Breast epithelium (tissue), 4 donors: ENCODE data around the gene KRTAP19-2. TPM values are rescaled to one million over a fixed set of nuclear protein-coding genes. Genes with fewer than 3 reads are reported as not detected.
"Not testable (repeated sequence)": the region's sequence is repeated elsewhere in the genome, so short reads cannot be mapped to it uniquely, and the experiment has no call there.

Source experiments
- DNase-seq, 2 donors: peaks; one replicate each; pipeline ENCODE4 v3.0.0-alpha.2; 2019; ENCODE audit warnings: low spot score in 2 of 2
- H3K27ac ChIP-seq, 2 donors: fragments of 200-600 bp; sonication (generic) in 1 of 2; one replicate each; pipeline ENCODE4 v1.5.1; 2016 to 2019; ENCODE audit warnings: mild to moderate bottlenecking in 1 of 2
- H3K27me3 ChIP-seq, 2 donors: fragments of 200-600 bp; sonication (generic) in 1 of 2; one replicate each; pipeline versions ENCODE4 v1.5.1 to v1.6.0; 2017 to 2019; ENCODE audit warnings: control low read depth in 1 of 2, mild to moderate bottlenecking in 1 of 2
- H3K36me3 ChIP-seq: fragments of 200-600 bp; one replicate; pipeline ENCODE4 v1.5.1; 2019
- H3K4me1 ChIP-seq, 2 donors: fragments of 200-600 bp; sonication (generic); one replicate each; pipeline ENCODE4 v1.5.1; 2016 to 2019; ENCODE audit warnings: control low read depth in 1 of 2
- H3K4me3 ChIP-seq, 3 donors: fragments of 200-600 bp; sonication (generic); 1 replicate in 2 of 3; 2 replicates in 1 of 3; pipeline ENCODE4 v1.5.1; 2016 to 2019; ENCODE audit warnings: mild to moderate bottlenecking in 3 of 3, moderate library complexity in 2 of 3
- H3K9me3 ChIP-seq, 2 donors: fragments of 200-600 bp; sonication (generic) in 1 of 2; one replicate each; pipeline ENCODE4 v1.5.1; 2016 to 2019; ENCODE audit warnings: control low read depth in 1 of 2
- POLR2A ChIP-seq: fragments of 450-650 bp; IDR thresholded peaks from one replicate; pipeline ENCODE4 v1.6.1; 2016; ENCODE audit warnings: antibody characterized with exemption, mild to moderate bottlenecking, moderate library complexity
- POLR2AphosphoS5 ChIP-seq, 3 donors: sonication (generic); formaldehyde crosslinking; IDR thresholded peaks; one replicate each; pipeline ENCODE4 v1.6.1; 2017; ENCODE audit warnings: antibody characterized with exemption in 3 of 3
- intact Hi-C: fragments of 100-400 bp; cut with DNase I; formaldehyde crosslinking; loops from one replicate; pipeline ENCODE4 v1.15.1; 2023; ENCODE audit warnings: low total_unique reads
- total RNA-seq, 3 donors: library from RNA; depleted of rRNA; stranded (reverse); fragments of >200 nt; gene quantifications; one replicate each; pipeline ENCODE4 v1.1.0, GENCODE V29; 2016
- TF ChIP-seq, protein P1 (sequence below), 3 donors: fragments of 450-650 bp; IDR thresholded peaks; one replicate each; pipeline ENCODE4 v1.5.1; 2016 to 2017; ENCODE audit warnings: antibody characterized with exemption in 3 of 3, mild to moderate bottlenecking in 3 of 3, moderate library complexity in 3 of 3

KRTAP19-2 gene
- not detected for total RNA-seq

GRCh38 chr21:30487336-30487735 lies at the start of gene KRTAP19-2:
Gene KRTAP19-2 (minus strand): TSS chr21:30487436. CDS start chr21:30487348, 88 bp downstream.
- peaks cover 5 to 12% of the 10 kb centered on the region in 2 donors for H3K9me3 ChIP-seq
- TF ChIP-seq, protein P1, sequence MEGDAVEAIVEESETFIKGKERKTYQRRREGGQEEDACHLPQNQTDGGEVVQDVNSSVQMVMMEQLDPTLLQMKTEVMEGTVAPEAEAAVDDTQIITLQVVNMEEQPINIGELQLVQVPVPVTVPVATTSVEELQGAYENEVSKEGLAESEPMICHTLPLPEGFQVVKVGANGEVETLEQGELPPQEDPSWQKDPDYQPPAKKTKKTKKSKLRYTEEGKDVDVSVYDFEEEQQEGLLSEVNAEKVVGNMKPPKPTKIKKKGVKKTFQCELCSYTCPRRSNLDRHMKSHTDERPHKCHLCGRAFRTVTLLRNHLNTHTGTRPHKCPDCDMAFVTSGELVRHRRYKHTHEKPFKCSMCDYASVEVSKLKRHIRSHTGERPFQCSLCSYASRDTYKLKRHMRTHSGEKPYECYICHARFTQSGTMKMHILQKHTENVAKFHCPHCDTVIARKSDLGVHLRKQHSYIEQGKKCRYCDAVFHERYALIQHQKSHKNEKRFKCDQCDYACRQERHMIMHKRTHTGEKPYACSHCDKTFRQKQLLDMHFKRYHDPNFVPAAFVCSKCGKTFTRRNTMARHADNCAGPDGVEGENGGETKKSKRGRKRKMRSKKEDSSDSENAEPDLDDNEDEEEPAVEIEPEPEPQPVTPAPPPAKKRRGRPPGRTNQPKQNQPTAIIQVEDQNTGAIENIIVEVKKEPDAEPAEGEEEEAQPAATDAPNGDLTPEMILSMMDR (IDR thresholded peaks at IDR 0.05) = no peak
- no peak for TF ChIP-seq POLR2A
- no peak for TF ChIP-seq POLR2AphosphoS5 (IDR thresholded peaks at IDR 0.05)
- H3K27ac ChIP-seq = no peak within 1 kb of the TSS
- DNase-seq = no peak
- no peaks in the 10 kb centered on the region for H3K27me3 ChIP-seq
- intact Hi-C loops = no loop called here
- no peaks in the 10 kb centered on the region for H3K4me1 ChIP-seq
- no peaks in the 10 kb centered on the region for H3K36me3 ChIP-seq
- H3K4me3 ChIP-seq = no peak within 1 kb of the TSS

GRCh38 chr21:30518876-30519275 lies 31.6 kb upstream of the KRTAP19-2 start:
- H3K36me3 ChIP-seq = no peaks in the 10 kb centered on the region
- no peak for TF ChIP-seq POLR2AphosphoS5 (IDR thresholded peaks at IDR 0.05)
- TF ChIP-seq, protein P1 (IDR thresholded peaks at IDR 0.05) = no peak
- no peak for TF ChIP-seq POLR2A
- no peaks in the 10 kb centered on the region for H3K9me3 ChIP-seq
- H3K27ac ChIP-seq = no peak overlapping the region
- no peaks in the 10 kb centered on the region for H3K4me1 ChIP-seq
- no peak overlapping the region for H3K4me3 ChIP-seq
- DNase-seq = no peak
- no peaks in the 10 kb centered on the region for H3K27me3 ChIP-seq
- intact Hi-C loops = no loop called here

DNA sequence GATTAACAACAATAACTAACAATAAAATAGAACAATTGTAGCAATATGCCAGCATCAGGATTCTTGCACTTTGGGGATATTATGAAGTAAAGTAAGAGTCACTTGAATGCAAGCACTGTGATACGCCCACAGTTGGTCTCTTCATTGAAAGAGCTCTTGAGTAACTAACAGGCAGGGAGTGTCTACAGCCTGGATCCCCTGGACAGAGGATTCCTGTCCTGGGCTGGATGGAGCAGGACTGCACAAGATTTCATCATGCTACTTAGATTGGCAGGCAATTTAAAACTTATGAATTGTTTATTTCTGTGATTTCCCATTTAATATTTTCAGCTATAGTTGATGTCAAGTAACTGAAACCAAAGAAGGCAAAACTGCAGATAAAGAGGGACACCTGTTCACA lies 28.4 kb upstream of the KRTAP19-2 start:
- TF ChIP-seq, protein P1 (IDR thresholded peaks at IDR 0.05) = no peak
- no peak for TF ChIP-seq POLR2A
- TF ChIP-seq POLR2AphosphoS5 (IDR thresholded peaks at IDR 0.05) = no peak
- H3K27me3 ChIP-seq = no peaks in the 10 kb centered on the region
- no peak overlapping the region for H3K4me3 ChIP-seq
- intact Hi-C loops = no loop called here
- no peaks in the 10 kb centered on the region for H3K4me1 ChIP-seq
- H3K9me3 ChIP-seq = no peaks in the 10 kb centered on the region
- H3K27ac ChIP-seq = no peak overlapping the region
- DNase-seq = no peak
- no peaks in the 10 kb centered on the region for H3K36me3 ChIP-seq

DNA sequence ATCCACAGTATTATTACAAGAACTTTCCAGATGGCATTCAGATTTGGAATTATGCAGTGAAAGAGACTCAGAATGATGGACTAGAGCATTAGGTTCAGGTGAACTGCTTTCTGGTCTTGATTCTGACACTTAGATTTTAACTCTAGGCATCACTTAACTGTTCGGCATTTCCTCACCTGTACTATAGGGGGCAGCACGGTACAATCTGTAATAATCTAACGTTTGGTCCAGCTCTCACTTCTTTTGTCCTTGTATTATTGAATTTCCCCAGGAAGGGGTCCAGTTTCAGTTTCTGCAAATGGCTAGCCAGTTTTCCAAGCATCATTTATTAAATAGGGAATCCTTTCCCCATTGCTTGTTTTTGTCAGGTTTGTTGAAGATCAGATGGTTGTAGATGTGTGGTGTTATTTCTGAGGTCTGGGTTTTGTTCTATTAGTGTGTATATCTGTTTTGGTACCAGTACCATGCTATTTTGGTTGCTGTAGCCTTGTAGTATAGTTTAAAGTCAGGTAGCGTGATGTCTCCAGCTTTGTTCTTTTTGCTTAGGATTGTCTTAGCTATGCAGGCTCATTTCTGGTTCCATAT lies 18.5 kb upstream of the KRTAP19-2 start:
- H3K4me1 ChIP-seq, H3K9me3 ChIP-seq, H3K27me3 ChIP-seq, H3K36me3 ChIP-seq, H3K27ac ChIP-seq, DNase-seq, intact Hi-C loops, H3K4me3 ChIP-seq: not testable (repeated sequence)

DNA sequence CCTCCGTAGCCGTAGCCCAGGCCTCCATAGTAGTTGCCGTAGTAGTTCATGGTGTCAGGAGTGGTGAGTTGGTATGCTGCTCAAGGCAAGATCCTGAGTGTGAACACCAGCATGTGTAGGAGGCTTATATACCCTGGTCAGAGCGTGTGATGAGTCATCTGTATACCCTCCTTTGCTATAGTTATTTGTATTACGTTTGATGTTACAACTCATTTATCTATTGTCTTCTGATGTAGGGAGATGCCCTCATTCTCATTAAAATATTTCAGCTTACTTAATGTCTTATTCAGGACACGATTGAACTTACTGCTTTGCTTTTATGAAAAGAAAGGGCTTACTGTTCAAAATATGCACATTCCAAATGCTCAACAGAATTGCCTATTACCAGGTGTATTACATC lies 14.8 kb upstream of the KRTAP19-2 start, which contains the start of gene KRTAP19-5:
KRTAP19-5 (minus strand) TSS at position 101 of the 400 bp plus-strand sequence; CDS start at position 50, 51 bp downstream.
- Histone ChIP-seq H3K4me3 (no peak within 1 kb of the TSS), H3K27ac (no peak within 1 kb of the TSS), H3K27me3 (no peaks in the 10 kb centered on the region), H3K9me3 (no peaks in the 10 kb centered on the region), H3K36me3 (no peaks in the 10 kb centered on the region), H3K4me1 (no peaks in the 10 kb centered on the region)
- TF ChIP-seq POLR2AphosphoS5 (IDR thresholded peaks at IDR 0.05) = no peak
- no peak for TF ChIP-seq POLR2A
- TF ChIP-seq, protein P1 (IDR thresholded peaks at IDR 0.05) = no peak
- intact Hi-C loops = no loop called here
- DNase-seq = no peak
